DND-41 (cell line): ENCODE results near the gene NSD1.

Experiments
- ATAC-seq: fragments of 200-7000 bp; cut with Tn5 transposase; 3 replicates; pipeline ENCODE4 v1.9.1; 2021; ENCODE audit warnings: low read depth; ENCODE audit not compliant: insufficient read depth
- DNase-seq: peaks from one replicate; pipeline ENCODE4 v3.0.0-alpha.2; 2020
- H2AFZ ChIP-seq: 2 replicates; pipeline ENCODE4 v1.6.0; 2012; ENCODE audit warnings: low read depth, low read length
- H3K27ac ChIP-seq: 2 replicates; pipeline ENCODE4 v1.5.1; 2012; ENCODE audit warnings: low read length, inconsistent platforms
- H3K27me3 ChIP-seq: fragments of 200-600 bp; sonication (generic); 2 replicates; pipeline ENCODE4 v1.6.0; 2012; ENCODE audit warnings: low read length, mild to moderate bottlenecking, inconsistent platforms; ENCODE audit not compliant: insufficient read depth, poor library complexity
- H3K36me3 ChIP-seq: 2 replicates; pipeline ENCODE4 v1.5.1; 2012; ENCODE audit warnings: low read length, inconsistent platforms; ENCODE audit not compliant: insufficient read depth
- H3K4me1 ChIP-seq: 2 replicates; pipeline ENCODE4 v1.5.1; 2012; ENCODE audit warnings: mild to moderate bottlenecking, low read length; ENCODE audit not compliant: insufficient read depth
- H3K4me2 ChIP-seq: 2 replicates; pipeline ENCODE4 v1.6.0; 2012; ENCODE audit warnings: mild to moderate bottlenecking, moderate library complexity, low read length, inconsistent platforms; ENCODE audit not compliant: insufficient read depth
- H3K4me3 ChIP-seq, 2 experiments: fragments of 200-600 bp in 1 of 2; shearing (Covaris generic) in 1 of 2; 2 replicates each; pipeline ENCODE4 v1.5.1; 2012 to 2016; ENCODE audit warnings: inconsistent platforms in 2 of 2, low read length in 2 of 2, mild to moderate bottlenecking in 2 of 2, low read depth in 1 of 2, moderate library complexity in 1 of 2
- H3K79me2 ChIP-seq: 2 replicates; pipeline ENCODE4 v1.6.0; 2012; ENCODE audit warnings: low read length, inconsistent platforms; ENCODE audit not compliant: insufficient read depth
- H3K9ac ChIP-seq: 2 replicates; pipeline ENCODE4 v1.6.0; 2012; ENCODE audit warnings: low read depth, mild to moderate bottlenecking, inconsistent platforms, low read length, moderate library complexity
- H3K9me3 ChIP-seq: 2 replicates; pipeline ENCODE4 v1.5.1; 2012; ENCODE audit warnings: low read length, moderate library complexity, mild to moderate bottlenecking, inconsistent platforms; ENCODE audit not compliant: insufficient read depth, severe bottlenecking
- H4K20me1 ChIP-seq: 2 replicates; pipeline ENCODE4 v1.6.0; 2012; ENCODE audit warnings: low read length; ENCODE audit not compliant: insufficient read depth
- CTCF ChIP-seq: IDR thresholded peaks from 2 replicates; pipeline ENCODE4 v1.5.1; 2012; ENCODE audit warnings: borderline replicate concordance, low read length, moderate library complexity, mild to moderate bottlenecking; ENCODE audit not compliant: poor library complexity, severe bottlenecking; ENCODE audit errors: extremely low read depth
- EZH2 ChIP-seq: IDR thresholded peaks from 3 replicates; pipeline ENCODE4 v1.6.1; 2012; ENCODE audit warnings: borderline replicate concordance, low read depth, mild to moderate bottlenecking, moderate library complexity, low read length, inconsistent platforms; ENCODE audit not compliant: severe bottlenecking

NSD1 gene

GRCh38 chr5:177313561-177314259, 180.1 kb downstream of the NSD1 start:
- Histone ChIP-seq H3K27ac (peak overlapping the region; percentile 41; the same call in 1 of the 2 replicates), H3K9ac (peak overlapping the region; percentile 77), H3K27me3 (no peaks in the 10 kb centered on the region), H3K4me2 (peak overlapping the region; percentile 85), H3K4me3 (peak overlapping the region in 1 of 2 experiments; percentile 65; a peak in 2 of 4 replicates), H3K9me3 (no peaks in the 10 kb centered on the region), H3K79me2 (peaks cover 44% of the 10 kb centered on the region), H3K36me3 (peaks cover 32% of the 10 kb centered on the region), H4K20me1 (peaks cover 31% of the 10 kb centered on the region), H2AFZ (no peak overlapping the region), H3K4me1 (peaks cover 46% of the 10 kb centered on the region)
- DNase-seq (no peak), ATAC-seq (no peak)
- no peak for TF ChIP-seq EZH2
- TF ChIP-seq CTCF = no peak

GRCh38 chr5:177314376-177315342, 181.1 kb downstream of the NSD1 start:
- Histone ChIP-seq H3K4me2 (peak overlapping the region; percentile 85; the same call in 1 of the 2 replicates), H3K36me3 (peaks cover 25% of the 10 kb centered on the region), H3K9ac (0 out of 2 replicates have a peak overlapping the region, but pooled peaks have one; percentile 77), H2AFZ (no peak overlapping the region), H3K27me3 (no peaks in the 10 kb centered on the region), H3K4me1 (peaks cover 36% of the 10 kb centered on the region), H3K79me2 (peaks cover 35% of the 10 kb centered on the region), H3K9me3 (no peaks in the 10 kb centered on the region), H3K27ac (no peak overlapping the region), H4K20me1 (peaks cover 21% of the 10 kb centered on the region), H3K4me3 (no peak overlapping the region)
- ATAC-seq (no peak), DNase-seq (no peak)
- TF ChIP-seq CTCF (no peak), EZH2 (no peak)

GRCh38 chr5:177315411-177315810, 181.8 kb downstream of the NSD1 start:
- no peak for TF ChIP-seq CTCF
- no peak for TF ChIP-seq EZH2
- Histone ChIP-seq H3K9ac (no peak overlapping the region), H2AFZ (no peak overlapping the region), H3K36me3 (peaks cover 18% of the 10 kb centered on the region), H3K4me2 (no peak overlapping the region), H3K4me1 (peaks cover 29% of the 10 kb centered on the region), H3K27ac (no peak overlapping the region), H3K4me3 (no peak overlapping the region), H4K20me1 (peaks cover 14% of the 10 kb centered on the region), H3K27me3 (no peaks in the 10 kb centered on the region), H3K9me3 (no peaks in the 10 kb centered on the region), H3K79me2 (peaks cover 27% of the 10 kb centered on the region)
- ATAC-seq (no peak), DNase-seq (no peak)
